HEK293T (cell line): ENCODE measurements around the gene FZR1.

Experiments used
- ARNT ChIP-seq: fragments of 450-650 bp; IDR thresholded peaks from 2 replicates; pipeline ENCODE4 v1.6.1; 2017; ENCODE audit warnings: mild to moderate bottlenecking
- BHLHE40 ChIP-seq: fragments of 450-650 bp; IDR thresholded peaks from 2 replicates; pipeline ENCODE4 v1.6.1; 2016; ENCODE audit warnings: mild to moderate bottlenecking, moderate library complexity, borderline replicate concordance
- FOXA1 ChIP-seq: fragments of 450-650 bp; IDR thresholded peaks from 2 replicates; pipeline ENCODE4 v1.6.1; 2016; ENCODE audit warnings: mild to moderate bottlenecking
- FOXK2 ChIP-seq: fragments of 450-650 bp; IDR thresholded peaks from 2 replicates; pipeline ENCODE4 v1.6.1; 2016; ENCODE audit warnings: mild to moderate bottlenecking
- FOXM1 ChIP-seq: fragments of 450-650 bp; IDR thresholded peaks from 2 replicates; pipeline ENCODE4 v1.6.1; 2017; ENCODE audit warnings: mild to moderate bottlenecking, borderline replicate concordance
- NFRKB ChIP-seq: fragments of 450-650 bp; IDR thresholded peaks from 2 replicates; pipeline ENCODE4 v1.6.1; 2016; ENCODE audit warnings: mild to moderate bottlenecking, moderate library complexity
- SP1 ChIP-seq: fragments of 450-650 bp; IDR thresholded peaks from 2 replicates; pipeline ENCODE4 v1.6.1; 2017
- SUZ12 ChIP-seq: fragments of 450-650 bp; IDR thresholded peaks from 2 replicates; pipeline ENCODE4 v1.6.1; 2016; ENCODE audit warnings: mild to moderate bottlenecking
- TARDBP ChIP-seq: fragments of 450-650 bp; IDR thresholded peaks from 2 replicates; pipeline ENCODE4 v1.6.1; 2016
- TF ChIP-seq, protein P1 (sequence below): fragments of 450-650 bp; IDR thresholded peaks from 2 replicates; pipeline ENCODE4 v1.6.1; 2016

GRCh38 chr19:3493651-3494050, 12.5 kb upstream of the FZR1 start:
- no peak for TF ChIP-seq FOXM1
- no peak for TF ChIP-seq NFRKB
- TF ChIP-seq FOXK2 = no peak
- TF ChIP-seq ARNT = no peak
- no peak for TF ChIP-seq SUZ12
- TF ChIP-seq, protein P1, sequence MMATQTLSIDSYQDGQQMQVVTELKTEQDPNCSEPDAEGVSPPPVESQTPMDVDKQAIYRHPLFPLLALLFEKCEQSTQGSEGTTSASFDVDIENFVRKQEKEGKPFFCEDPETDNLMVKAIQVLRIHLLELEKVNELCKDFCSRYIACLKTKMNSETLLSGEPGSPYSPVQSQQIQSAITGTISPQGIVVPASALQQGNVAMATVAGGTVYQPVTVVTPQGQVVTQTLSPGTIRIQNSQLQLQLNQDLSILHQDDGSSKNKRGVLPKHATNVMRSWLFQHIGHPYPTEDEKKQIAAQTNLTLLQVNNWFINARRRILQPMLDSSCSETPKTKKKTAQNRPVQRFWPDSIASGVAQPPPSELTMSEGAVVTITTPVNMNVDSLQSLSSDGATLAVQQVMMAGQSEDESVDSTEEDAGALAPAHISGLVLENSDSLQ = no peak
- TF ChIP-seq SP1 = no peak
- no peak for TF ChIP-seq FOXA1
- no peak for TF ChIP-seq BHLHE40
- TF ChIP-seq TARDBP = no peak
